Activated CD4-positive, alpha-beta T cell treated with anti-CD3 and anti-CD28 coated beads, Interleukin-2, amount 10 ng/mL, durations not matched to agents 24 days and 14 days (primary cell): ENCODE results near the gene BMP10. TPM values are rescaled to one million over a fixed set of nuclear protein-coding genes. Genes with fewer than 3 reads are reported as not detected.

Source experiments
- DNase-seq: peaks from one replicate; pipeline ENCODE4 v3.0.0; 2022
- H3K27ac Mint-ChIP-seq: one replicate; pipeline ENCODE4 v1.8.0; 2022; ENCODE audit warnings: mild to moderate bottlenecking, mixed read lengths
- H3K27me3 Mint-ChIP-seq: one replicate; pipeline ENCODE4 v1.8.0; 2022; ENCODE audit warnings: mixed read lengths
- H3K36me3 Mint-ChIP-seq: one replicate; pipeline ENCODE4 v1.8.0; 2022; ENCODE audit warnings: low read depth, mild to moderate bottlenecking, mixed read lengths
- H3K4me1 Mint-ChIP-seq: one replicate; pipeline ENCODE4 v1.8.0; 2021; ENCODE audit warnings: mixed read lengths
- H3K4me3 Mint-ChIP-seq: one replicate; pipeline ENCODE4 v1.8.0; 2022; ENCODE audit warnings: mild to moderate bottlenecking, moderate library complexity, mixed read lengths
- H3K9me3 Mint-ChIP-seq: one replicate; pipeline ENCODE4 v1.8.0; 2021; ENCODE audit warnings: mixed read lengths
- intact Hi-C: fragments of 100-400 bp; cut with micrococcal nuclease; formaldehyde crosslinking; loops from one replicate; pipeline ENCODE4 v1.15.1; 2023
- total RNA-seq: library from RNA; stranded (reverse); gene quantifications from 2 replicates; pipeline ENCODE4 v1.2.3, GENCODE V29; 2022

The BMP10 gene
- total RNA-seq, 1 donor from 2014 or later: not detected

DNA sequence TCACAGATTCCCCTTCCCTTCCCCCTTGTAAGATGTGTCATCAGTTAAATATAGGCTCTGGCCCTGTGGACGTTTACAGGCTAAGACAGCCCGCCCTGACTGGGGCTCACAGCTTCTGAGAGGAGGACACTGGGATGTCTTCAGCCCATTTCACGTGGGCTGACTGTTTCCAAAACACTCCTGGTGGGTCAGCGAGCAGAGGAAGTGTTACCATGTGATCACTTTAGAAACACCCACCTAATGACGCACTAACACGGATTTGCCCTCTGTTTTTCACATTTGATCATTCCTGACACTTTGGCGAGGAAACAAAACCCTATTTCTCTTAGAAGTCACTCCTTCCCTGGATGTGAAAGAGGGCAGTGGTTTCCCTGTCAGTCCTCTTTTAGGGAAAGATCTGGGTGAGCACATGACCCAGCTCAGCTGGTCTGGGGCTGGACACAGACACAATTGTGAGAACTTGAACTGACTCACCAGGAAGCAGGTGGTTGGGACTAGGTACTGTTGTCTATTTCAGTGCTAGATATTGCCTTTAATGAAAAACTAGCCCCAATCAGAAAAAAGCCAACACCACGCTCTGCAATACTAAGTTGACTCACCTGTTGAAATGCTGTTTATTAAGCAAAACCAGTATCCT lies 38.8 kb downstream of the BMP10 start:
- peaks cover 73% of the 10 kb centered on the region for H3K4me1 Mint-ChIP-seq
- H3K4me3 Mint-ChIP-seq: peak overlapping the region; percentile 57
- H3K9me3 Mint-ChIP-seq: no peaks in the 10 kb centered on the region
- intact Hi-C loops: loop anchor here (2.0 to 5.0 kb wide), 4 partner anchors 36 to 366 kb away; partner anchors contain the start of genes APLF and FBXO48
- no peaks in the 10 kb centered on the region for H3K27me3 Mint-ChIP-seq
- H3K36me3 Mint-ChIP-seq: peaks cover 14% of the 10 kb centered on the region
- H3K27ac Mint-ChIP-seq: peak overlapping the region; percentile 85
- DNase-seq: peak; percentile 74

DNA sequence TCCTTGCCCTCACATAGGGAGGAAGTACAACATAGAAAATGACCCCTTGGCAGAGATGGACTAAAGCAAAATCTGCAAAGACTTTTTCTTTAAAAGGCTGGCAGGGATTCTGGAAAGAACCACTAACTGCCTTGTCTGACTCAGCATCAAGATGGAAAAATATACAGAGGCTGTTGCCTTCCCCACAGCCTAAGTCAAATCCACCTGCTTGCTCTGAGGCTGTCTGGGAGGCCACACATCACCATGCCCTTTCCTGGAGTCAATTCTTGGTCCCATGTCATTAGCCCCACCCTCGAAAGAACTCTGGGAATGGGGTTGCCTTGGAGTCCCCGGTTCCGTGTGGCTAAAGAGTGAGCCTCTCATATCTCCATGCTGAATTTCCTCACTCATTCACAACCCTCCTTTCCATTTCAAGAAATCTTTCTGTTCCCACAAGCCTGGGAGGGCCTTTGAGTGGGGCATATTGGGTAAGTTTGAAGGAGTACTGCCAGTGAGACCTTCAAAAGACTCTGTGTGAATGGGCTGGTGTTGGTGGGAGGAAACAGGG lies 39.4 kb downstream of the BMP10 start:
- Mint-ChIP-seq H3K36me3 (peaks cover 15% of the 10 kb centered on the region), H3K4me3 (peak overlapping the region; percentile 57), H3K27me3 (no peaks in the 10 kb centered on the region), H3K4me1 (peaks cover 67% of the 10 kb centered on the region), H3K9me3 (no peaks in the 10 kb centered on the region), H3K27ac (peak overlapping the region; percentile 85)
- no peak for DNase-seq
- intact Hi-C loops: loop anchor here (2.0 to 5.0 kb wide), 5 partner anchors 35 to 365 kb away; partner anchors contain the start of genes APLF and FBXO48

DNA sequence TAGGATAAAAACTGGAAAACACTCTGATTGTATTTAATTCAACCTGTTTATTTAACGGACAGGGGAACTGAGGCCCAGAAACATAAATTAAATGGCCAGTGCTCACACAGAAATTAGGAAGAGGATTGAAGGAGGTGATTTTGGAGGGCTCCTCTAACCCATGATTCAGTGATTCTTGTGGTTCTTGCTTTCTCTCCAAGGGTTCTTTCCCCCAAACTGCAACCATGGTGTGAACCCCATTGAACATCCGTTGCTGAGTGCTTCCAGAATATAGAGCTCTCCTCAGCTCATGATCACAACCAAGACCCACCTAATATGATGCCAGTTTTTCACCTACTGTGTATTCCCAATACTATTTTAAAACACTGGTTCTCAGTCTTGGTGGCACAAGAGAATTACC lies 41.4 kb downstream of the BMP10 start:
- H3K36me3 Mint-ChIP-seq: peaks cover 33% of the 10 kb centered on the region
- DNase-seq: peak; percentile 72
- H3K27me3 Mint-ChIP-seq: no peaks in the 10 kb centered on the region
- no peaks in the 10 kb centered on the region for H3K9me3 Mint-ChIP-seq
- H3K27ac Mint-ChIP-seq: peak overlapping the region; percentile 86
- peaks cover 56% of the 10 kb centered on the region for H3K4me1 Mint-ChIP-seq
- intact Hi-C loops: loop anchor here (2.0 to 5.0 kb wide), 2 partner anchors 85 to 177 kb away; no protein-coding TSS in a partner anchor
- peak overlapping the region; percentile 80 for H3K4me3 Mint-ChIP-seq

DNA sequence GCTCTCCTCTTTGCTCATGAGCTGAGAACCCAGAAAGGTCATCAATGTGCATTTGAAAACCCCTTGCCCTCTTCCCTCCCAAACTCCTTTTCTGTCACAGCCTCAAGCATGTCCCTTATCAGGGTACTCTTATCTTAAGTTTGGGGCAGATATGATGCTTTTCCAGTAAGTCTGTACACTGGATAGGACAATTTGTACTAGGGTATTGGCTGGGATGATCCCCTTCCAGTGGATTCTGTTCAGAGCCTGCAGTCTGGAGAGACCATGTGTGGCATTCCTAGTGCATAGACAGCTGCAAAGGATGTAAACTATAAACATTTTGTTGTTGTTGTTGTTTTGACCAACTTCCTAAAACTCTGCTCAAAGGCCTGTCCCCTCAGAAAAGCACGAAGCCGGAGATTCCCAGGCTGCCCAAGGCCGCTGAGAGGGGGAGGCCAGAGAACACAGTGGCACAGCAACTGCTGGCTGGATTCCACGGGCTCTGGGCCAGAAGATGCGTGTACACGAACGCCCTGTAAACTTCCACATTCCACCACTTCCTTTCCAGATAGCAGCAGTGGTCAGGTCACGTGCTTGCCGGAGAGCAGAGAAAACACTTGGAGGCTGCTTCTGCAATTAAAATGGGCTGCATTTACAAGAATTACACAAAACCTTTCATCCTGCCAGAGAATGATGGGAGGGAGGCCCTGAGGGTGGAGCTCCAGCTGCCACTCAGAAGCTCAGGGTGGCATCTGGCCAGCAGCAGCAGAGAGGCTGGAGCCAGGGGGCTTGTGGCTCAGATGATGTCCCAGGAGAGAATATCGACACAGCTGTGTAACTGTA lies 42.1 kb downstream of the BMP10 start:
- Mint-ChIP-seq H3K4me3 (peak overlapping the region; percentile 80), H3K4me1 (peaks cover 56% of the 10 kb centered on the region), H3K27me3 (no peaks in the 10 kb centered on the region), H3K27ac (peak overlapping the region; percentile 86), H3K9me3 (no peaks in the 10 kb centered on the region), H3K36me3 (peaks cover 39% of the 10 kb centered on the region)
- DNase-seq: peak; percentile 92
- intact Hi-C loops: no loop called here

DNA sequence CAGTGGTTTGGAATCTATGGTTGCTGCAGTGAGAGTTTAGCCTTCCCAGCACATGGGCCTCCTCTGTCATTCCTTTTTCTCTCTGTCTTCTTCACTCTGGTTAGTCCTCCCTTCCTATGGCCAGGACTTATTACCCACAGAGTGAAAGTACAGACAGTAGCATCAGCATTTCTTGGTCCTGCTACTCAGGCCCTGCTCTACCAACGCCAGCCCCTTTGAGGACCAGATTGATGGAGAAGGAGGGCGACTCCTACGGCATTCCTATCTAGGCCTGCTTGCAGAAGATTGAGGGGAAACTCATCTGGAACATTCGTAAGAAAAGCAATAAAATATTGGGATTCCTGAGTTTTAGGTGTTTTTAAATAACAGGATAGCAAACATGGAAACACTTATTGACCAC lies 43.5 kb downstream of the BMP10 start:
- Mint-ChIP-seq H3K27ac (peak overlapping the region; percentile 56), H3K4me3 (no peak overlapping the region), H3K36me3 (peaks cover 51% of the 10 kb centered on the region), H3K4me1 (peaks cover 50% of the 10 kb centered on the region), H3K27me3 (no peaks in the 10 kb centered on the region), H3K9me3 (no peaks in the 10 kb centered on the region)
- DNase-seq: no peak
- intact Hi-C loops: no loop called here

DNA sequence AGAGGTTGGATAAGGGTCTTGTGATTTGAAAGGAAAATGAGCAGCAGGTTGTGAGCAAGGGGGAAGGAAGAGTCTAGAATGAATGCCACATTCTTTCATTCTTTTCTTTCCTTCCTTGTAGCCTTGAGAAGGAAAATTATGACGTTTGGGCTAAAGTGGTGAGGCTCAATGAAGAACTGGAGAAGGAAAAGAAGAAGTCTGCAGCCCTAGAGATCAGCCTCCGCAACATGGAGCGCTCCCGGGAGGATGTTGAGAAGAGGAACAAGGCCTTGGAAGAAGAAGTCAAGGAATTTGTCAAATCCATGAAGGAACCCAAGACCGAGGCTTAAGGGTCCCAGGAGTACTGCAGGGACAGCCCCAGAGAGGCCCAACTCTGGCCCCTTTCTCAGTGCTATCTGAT lies 45.3 kb downstream of the BMP10 start:
- peaks cover 32% of the 10 kb centered on the region for H3K4me1 Mint-ChIP-seq
- no peaks in the 10 kb centered on the region for H3K27me3 Mint-ChIP-seq
- intact Hi-C loops: no loop called here
- DNase-seq: no peak
- no peaks in the 10 kb centered on the region for H3K9me3 Mint-ChIP-seq
- peak overlapping the region; percentile 12 for H3K27ac Mint-ChIP-seq
- no peak overlapping the region for H3K4me3 Mint-ChIP-seq
- H3K36me3 Mint-ChIP-seq: peaks cover 59% of the 10 kb centered on the region

DNA sequence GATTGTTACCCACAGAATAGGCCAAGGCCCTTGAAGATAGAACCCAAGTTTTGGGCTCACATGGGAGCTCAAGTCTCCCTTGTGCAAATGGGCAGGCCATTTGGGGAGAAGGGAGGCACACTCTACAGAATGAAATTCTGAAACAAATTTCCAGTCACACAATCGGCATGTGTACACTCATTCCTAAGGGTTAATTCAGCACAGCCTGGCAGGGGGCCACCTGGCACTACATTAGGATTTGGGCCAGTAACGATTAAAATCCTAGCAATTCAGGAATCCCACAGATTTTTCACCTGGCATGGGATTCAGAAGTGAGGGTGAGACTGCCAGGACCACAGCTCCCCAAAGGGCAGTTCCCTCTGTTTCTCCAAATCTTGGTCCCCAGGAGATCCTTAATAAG lies 46.4 kb downstream of the BMP10 start:
- intact Hi-C loops: no loop called here
- peak overlapping the region; percentile 12 for H3K27ac Mint-ChIP-seq
- no peak overlapping the region for H3K4me3 Mint-ChIP-seq
- no peaks in the 10 kb centered on the region for H3K27me3 Mint-ChIP-seq
- H3K4me1 Mint-ChIP-seq: peaks cover 23% of the 10 kb centered on the region
- no peak for DNase-seq
- H3K9me3 Mint-ChIP-seq: no peaks in the 10 kb centered on the region
- H3K36me3 Mint-ChIP-seq: peaks cover 66% of the 10 kb centered on the region

DNA sequence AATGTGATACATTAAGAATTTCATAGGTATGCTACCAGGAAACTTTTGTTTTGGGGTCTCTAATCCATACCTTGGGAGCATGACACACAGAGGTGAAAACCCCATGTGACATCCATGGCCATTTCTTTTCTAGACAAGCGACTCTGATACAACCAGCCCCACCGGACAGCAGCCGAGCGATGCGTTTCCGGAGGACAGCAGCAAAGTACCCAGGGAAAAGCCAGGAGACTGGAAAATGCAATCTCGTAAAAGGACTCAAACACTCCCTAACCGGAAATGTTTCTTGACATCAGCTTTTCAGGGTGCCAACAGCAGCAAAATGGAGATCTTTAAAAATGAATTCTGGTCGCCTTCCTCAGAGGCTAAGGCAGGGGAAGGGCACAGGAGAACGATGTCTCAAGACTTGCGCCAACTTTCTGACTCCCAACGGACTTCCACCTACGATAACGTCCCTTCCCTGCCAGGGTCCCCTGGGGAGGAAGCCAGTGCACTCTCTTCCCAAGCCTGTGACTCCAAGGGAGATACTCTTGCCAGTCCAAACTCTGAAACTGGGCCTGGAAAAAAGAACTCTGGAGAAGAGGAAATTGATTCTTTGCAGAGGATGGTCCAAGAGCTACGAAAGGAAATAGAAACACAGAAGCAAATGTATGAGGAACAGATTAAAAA lies 48.9 kb downstream of the BMP10 start:
- Mint-ChIP-seq H3K9me3 (no peaks in the 10 kb centered on the region), H3K4me1 (peaks cover 4% of the 10 kb centered on the region), H3K27ac (no peak overlapping the region), H3K36me3 (peaks cover 71% of the 10 kb centered on the region), H3K27me3 (no peaks in the 10 kb centered on the region), H3K4me3 (no peak overlapping the region)
- intact Hi-C loops: no loop called here
- DNase-seq: no peak

DNA sequence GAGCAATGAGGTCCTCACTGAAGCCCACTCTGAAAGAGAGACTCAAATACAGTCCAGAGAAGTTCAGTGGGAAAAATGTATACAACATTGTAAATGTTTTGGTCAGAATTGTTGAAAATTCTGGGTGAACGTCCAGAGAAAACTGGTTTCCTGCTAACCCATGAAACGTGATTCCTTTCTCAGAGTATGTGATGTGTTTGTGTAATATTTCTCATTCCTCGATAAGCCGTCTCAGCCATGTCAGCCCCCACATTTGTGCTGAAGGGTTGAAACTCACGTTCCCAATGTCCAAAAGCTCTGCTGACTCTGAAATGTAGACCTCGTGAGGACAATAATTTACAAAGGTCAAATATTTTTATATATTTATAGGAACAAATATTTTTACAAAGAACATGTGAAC lies 51.6 kb downstream of the BMP10 start:
- intact Hi-C loops: no loop called here
- peaks cover 2% of the 10 kb centered on the region for H3K4me1 Mint-ChIP-seq
- no peak overlapping the region for H3K4me3 Mint-ChIP-seq
- no peaks in the 10 kb centered on the region for H3K27me3 Mint-ChIP-seq
- H3K9me3 Mint-ChIP-seq: no peaks in the 10 kb centered on the region
- no peak overlapping the region for H3K27ac Mint-ChIP-seq
- H3K36me3 Mint-ChIP-seq: peaks cover 69% of the 10 kb centered on the region
- no peak for DNase-seq

DNA sequence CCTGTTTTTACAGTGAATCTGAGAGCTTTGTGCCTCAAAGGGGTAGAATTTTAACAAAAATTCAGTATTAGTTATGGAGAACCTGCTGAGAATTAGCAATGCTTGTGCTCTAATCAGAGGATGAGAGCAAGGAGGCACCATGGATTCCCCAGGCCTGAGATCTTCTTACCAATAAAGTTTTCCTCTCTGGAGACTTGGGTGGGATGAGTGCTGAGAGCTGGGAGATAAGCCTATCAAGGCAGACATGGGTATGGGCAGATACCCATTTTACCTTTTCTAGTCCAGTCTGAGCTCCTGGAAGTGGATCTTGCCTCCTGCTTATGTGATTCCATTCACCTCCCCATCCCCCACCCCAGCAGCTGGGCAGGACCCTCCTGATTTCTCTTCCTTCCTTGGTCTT lies 53.9 kb downstream of the BMP10 start:
- Mint-ChIP-seq H3K36me3 (peaks cover 63% of the 10 kb centered on the region), H3K27ac (no peak overlapping the region), H3K9me3 (no peaks in the 10 kb centered on the region), H3K27me3 (no peaks in the 10 kb centered on the region), H3K4me3 (no peak overlapping the region), H3K4me1 (peaks cover 2% of the 10 kb centered on the region)
- intact Hi-C loops: no loop called here
- DNase-seq: no peak

Other genes starting within 250 kb of the BMP10 start
- gene PROKR1, start 227.8 kb downstream of the BMP10 start, total RNA-seq: not detected in 2 replicates
- 37.8 and 42.2 TPM in 2 replicates for gene ARHGAP25, start 136.6 kb downstream of the BMP10 start, total RNA-seq
- not detected in 2 replicates for gene GKN2, start 81.5 kb upstream of the BMP10 start, total RNA-seq
- gene GKN1, start 103.2 kb upstream of the BMP10 start, total RNA-seq: not detected in 2 replicates
- 0.09 TPM in 1 of 2 replicates, not detected in the other for gene ANTXR1, start 141.8 kb upstream of the BMP10 start, total RNA-seq